Loucy (cell line): ENCODE results near the gene CLCNKB.

Experiments
- H2AFZ ChIP-seq: fragments of 200-600 bp; sonication (generic); 2 replicates; pipeline ENCODE4 v1.6.0; 2016; ENCODE audit warnings: antibody characterized with exemption, mild to moderate bottlenecking, low read length, moderate library complexity
- H3F3A ChIP-seq: fragments of 200-600 bp; 2 replicates; pipeline ENCODE4 v1.6.0; 2016; ENCODE audit warnings: antibody characterized with exemption, low read depth, mild to moderate bottlenecking
- H3K27me3 ChIP-seq: fragments of 200-600 bp; sonication (generic); 2 replicates; pipeline ENCODE4 v1.6.1; 2014; ENCODE audit warnings: low read length, mild to moderate bottlenecking; ENCODE audit not compliant: insufficient read depth, poor library complexity, severe bottlenecking
- H3K36me3 ChIP-seq: fragments of 200-600 bp; sonication (generic); 2 replicates; pipeline ENCODE4 v1.6.1; 2016; ENCODE audit warnings: low read length; ENCODE audit not compliant: insufficient read depth
- H3K4me1 ChIP-seq: fragments of 200-600 bp; sonication (generic); 2 replicates; pipeline ENCODE4 v1.5.1; 2014; ENCODE audit warnings: low read length, mild to moderate bottlenecking; ENCODE audit not compliant: insufficient read depth, poor library complexity, severe bottlenecking
- H3K4me2 ChIP-seq: fragments of 200-600 bp; sonication (generic); 2 replicates; pipeline ENCODE4 v1.6.0; 2014; ENCODE audit warnings: antibody characterized with exemption, low read length, low read depth, mild to moderate bottlenecking; ENCODE audit not compliant: poor library complexity, severe bottlenecking
- H3K4me3 ChIP-seq: fragments of 200-600 bp; sonication (generic); 2 replicates; pipeline ENCODE4 v1.5.1; 2014; ENCODE audit warnings: low read length, mild to moderate bottlenecking, mixed read lengths; ENCODE audit not compliant: poor library complexity, severe bottlenecking
- H3K79me2 ChIP-seq: fragments of 200-600 bp; sonication (generic); 2 replicates; pipeline ENCODE4 v1.6.1; 2014; ENCODE audit warnings: low read length; ENCODE audit not compliant: insufficient read depth
- H3K9ac ChIP-seq: fragments of 200-600 bp; sonication (generic); 2 replicates; pipeline ENCODE4 v1.6.0; 2014; ENCODE audit warnings: mild to moderate bottlenecking, low read depth, low read length, moderate library complexity; ENCODE audit not compliant: poor library complexity, severe bottlenecking
- H3K9me2 ChIP-seq: fragments of 200-600 bp; sonication (generic); replicated peaks from 2 replicates; pipeline ENCODE4 v1.6.1; 2016; ENCODE audit warnings: low read depth, low read length, mixed read lengths
- H3K9me3 ChIP-seq: fragments of 200-600 bp; sonication (generic); 2 replicates; pipeline ENCODE4 v1.6.1; 2014; ENCODE audit warnings: mild to moderate bottlenecking, antibody characterized with exemption, low read length, low read depth; ENCODE audit not compliant: insufficient read depth
- H4K20me1 ChIP-seq: fragments of 200-600 bp; sonication (generic); 2 replicates; pipeline ENCODE4 v1.6.0; 2014; ENCODE audit warnings: antibody characterized with exemption, low read length, mild to moderate bottlenecking; ENCODE audit not compliant: insufficient read depth, poor library complexity, severe bottlenecking
- EZH2phosphoT487 ChIP-seq: fragments of 200-600 bp; IDR thresholded peaks from 2 replicates; pipeline ENCODE4 v1.6.1; 2018; ENCODE audit warnings: antibody characterized with exemption, mild to moderate bottlenecking, moderate library complexity, borderline replicate concordance
- TF ChIP-seq, protein P1 (sequence below): fragments of 200-600 bp; sonication (generic); conservative IDR thresholded peaks from 2 replicates; pipeline ENCODE4 v1.5.1; 2014; ENCODE audit warnings: mild to moderate bottlenecking, antibody characterized with exemption, low read length

The CLCNKB gene

DNA sequence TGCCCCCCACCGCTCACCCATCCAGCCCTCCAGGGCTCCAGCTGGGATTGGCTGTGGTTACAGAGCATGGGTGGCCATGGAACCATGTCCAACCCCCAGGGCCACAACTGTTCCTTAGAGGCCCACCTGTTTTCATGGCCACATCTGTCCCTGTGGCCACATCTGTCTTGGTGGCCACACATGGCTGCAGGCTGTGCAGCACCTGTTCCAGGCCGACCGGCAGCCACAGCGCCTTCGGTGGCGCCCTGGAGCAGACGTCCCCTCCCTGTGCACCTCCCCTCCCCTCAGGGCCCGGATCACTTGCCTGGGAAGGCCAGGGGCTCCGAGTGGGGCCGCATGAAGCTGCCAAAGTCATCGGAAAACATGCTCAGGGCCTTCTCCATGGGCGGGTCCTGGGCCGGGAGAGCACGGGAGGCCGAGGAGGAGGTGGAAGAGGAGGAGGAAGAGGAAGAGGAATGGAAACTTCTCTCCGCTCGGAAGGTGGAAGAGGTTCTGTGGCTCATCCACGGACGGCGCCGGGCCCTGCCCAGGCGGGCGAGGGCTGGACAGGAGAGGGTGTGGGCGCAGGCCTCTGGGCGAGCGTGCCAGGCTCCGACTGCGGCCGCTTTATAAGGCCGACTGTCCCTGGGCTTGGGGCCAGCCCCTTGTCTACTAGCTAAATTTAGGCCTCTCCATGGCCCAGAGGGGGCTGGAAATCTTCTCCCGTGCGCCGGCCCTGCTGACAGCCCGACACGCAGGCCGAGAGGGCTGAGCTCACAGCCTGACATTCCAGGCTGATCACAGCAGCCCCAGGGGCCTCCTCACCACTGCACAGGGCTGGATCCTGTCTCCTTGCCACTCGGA, 25.9 kb upstream of the CLCNKB start, which contains the start of gene HSPB7:
TSS of gene HSPB7 (minus strand) at position 583 of the 843 bp plus-strand sequence. CDS start at position 503, 80 bp downstream.
- no peaks in the 10 kb centered on the region for H3K9me2 ChIP-seq
- no peaks in the 10 kb centered on the region for H3K79me2 ChIP-seq
- no peak within 1 kb of the TSS for H3K4me3 ChIP-seq
- no peaks in the 10 kb centered on the region for H4K20me1 ChIP-seq
- no peaks in the 10 kb centered on the region for H3K36me3 ChIP-seq
- no peak within 1 kb of the TSS for H3K4me2 ChIP-seq
- no peak within 1 kb of the TSS for H3K9ac ChIP-seq
- TF ChIP-seq EZH2phosphoT487: no peak
- TF ChIP-seq, protein P1, sequence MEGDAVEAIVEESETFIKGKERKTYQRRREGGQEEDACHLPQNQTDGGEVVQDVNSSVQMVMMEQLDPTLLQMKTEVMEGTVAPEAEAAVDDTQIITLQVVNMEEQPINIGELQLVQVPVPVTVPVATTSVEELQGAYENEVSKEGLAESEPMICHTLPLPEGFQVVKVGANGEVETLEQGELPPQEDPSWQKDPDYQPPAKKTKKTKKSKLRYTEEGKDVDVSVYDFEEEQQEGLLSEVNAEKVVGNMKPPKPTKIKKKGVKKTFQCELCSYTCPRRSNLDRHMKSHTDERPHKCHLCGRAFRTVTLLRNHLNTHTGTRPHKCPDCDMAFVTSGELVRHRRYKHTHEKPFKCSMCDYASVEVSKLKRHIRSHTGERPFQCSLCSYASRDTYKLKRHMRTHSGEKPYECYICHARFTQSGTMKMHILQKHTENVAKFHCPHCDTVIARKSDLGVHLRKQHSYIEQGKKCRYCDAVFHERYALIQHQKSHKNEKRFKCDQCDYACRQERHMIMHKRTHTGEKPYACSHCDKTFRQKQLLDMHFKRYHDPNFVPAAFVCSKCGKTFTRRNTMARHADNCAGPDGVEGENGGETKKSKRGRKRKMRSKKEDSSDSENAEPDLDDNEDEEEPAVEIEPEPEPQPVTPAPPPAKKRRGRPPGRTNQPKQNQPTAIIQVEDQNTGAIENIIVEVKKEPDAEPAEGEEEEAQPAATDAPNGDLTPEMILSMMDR: no peak
- no peaks in the 10 kb centered on the region for H3F3A ChIP-seq
- H3K27me3 ChIP-seq: no peaks in the 10 kb centered on the region
- H3K4me1 ChIP-seq: no peaks in the 10 kb centered on the region
- H2AFZ ChIP-seq: no peak within 1 kb of the TSS
- H3K9me3 ChIP-seq: no peaks in the 10 kb centered on the region

DNA sequence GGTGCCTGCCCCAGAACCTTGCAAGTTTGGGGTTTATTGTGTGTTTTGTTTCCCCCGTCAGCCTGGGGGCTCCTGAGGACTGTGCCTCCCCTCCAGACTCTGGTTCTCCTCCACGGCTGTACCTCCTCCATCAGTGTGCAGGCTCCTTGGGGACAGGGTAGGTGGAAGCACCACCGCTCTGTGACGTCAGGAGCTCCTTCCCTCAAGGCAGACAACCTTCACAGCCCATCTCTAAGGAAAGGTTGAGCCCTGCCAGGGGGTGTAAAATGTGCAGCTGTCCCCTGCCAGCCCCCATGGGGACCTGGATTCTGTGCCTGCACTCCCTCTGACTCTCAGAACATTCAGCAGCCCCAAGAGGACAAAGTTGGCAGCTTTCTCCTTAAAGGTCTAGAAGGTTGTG, 25.3 kb upstream of the CLCNKB start:
- Histone ChIP-seq H3K9ac (no peak overlapping the region), H4K20me1 (no peaks in the 10 kb centered on the region), H3K36me3 (no peaks in the 10 kb centered on the region), H3K9me2 (no peaks in the 10 kb centered on the region), H3K79me2 (no peaks in the 10 kb centered on the region), H3K9me3 (no peaks in the 10 kb centered on the region), H3F3A (no peaks in the 10 kb centered on the region), H3K27me3 (no peaks in the 10 kb centered on the region), H3K4me2 (no peak overlapping the region), H3K4me1 (no peaks in the 10 kb centered on the region), H2AFZ (no peak overlapping the region), H3K4me3 (no peak overlapping the region)
- no peak for TF ChIP-seq EZH2phosphoT487
- TF ChIP-seq, protein P1: no peak

DNA sequence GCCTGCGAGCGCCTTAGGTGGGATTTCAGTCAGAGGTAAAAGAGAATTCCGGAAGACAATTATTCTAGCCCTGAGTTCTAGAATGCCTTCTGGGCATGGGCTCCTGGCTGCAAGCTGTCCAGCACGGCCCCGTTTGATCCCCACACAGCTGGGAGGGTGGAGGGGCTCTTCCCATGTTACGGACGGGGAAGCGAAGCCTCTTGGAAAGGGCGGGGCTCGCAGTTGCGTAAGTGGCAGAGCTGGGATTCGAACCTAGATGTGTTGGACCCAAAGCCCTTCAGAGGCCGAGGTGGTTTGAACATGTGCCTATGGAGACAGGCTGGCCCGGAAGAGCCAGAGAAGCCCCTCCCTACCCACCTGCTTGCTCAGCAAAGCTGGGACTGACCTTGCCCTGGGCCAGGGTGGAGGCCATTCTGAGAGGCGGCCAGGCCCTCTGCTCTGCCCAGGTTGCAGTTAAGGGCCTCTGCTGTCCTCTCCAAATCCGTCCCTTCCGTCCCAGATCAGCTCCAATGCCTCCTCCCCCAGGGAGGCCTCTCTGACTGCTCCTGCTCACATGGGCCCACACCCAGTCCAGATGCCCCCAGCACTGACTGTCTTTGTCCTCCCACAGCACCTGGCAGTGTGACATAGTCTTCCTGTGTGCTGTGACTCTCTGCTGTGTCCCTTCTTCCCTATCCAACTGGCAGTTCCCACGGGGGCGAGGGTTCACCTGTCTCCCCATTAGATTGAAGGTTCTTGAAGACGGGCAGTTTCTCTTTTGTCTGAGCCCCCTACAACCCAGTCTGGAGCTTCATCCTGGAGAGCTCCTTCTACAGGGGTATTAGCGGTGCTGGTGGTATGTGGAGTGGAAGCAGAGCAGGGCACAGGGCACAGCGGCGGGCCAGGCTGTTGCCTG, 24.6 kb upstream of the CLCNKB start:
- no peaks in the 10 kb centered on the region for H3K79me2 ChIP-seq
- H3K9me2 ChIP-seq: no peaks in the 10 kb centered on the region
- H3K9ac ChIP-seq: no peak overlapping the region
- H3K27me3 ChIP-seq: no peaks in the 10 kb centered on the region
- H3K36me3 ChIP-seq: no peaks in the 10 kb centered on the region
- H3F3A ChIP-seq: no peaks in the 10 kb centered on the region
- TF ChIP-seq, protein P1: no peak
- TF ChIP-seq EZH2phosphoT487: no peak
- no peak overlapping the region for H3K4me2 ChIP-seq
- no peak overlapping the region for H2AFZ ChIP-seq
- H4K20me1 ChIP-seq: no peaks in the 10 kb centered on the region
- no peak overlapping the region for H3K4me3 ChIP-seq
- H3K9me3 ChIP-seq: no peaks in the 10 kb centered on the region
- H3K4me1 ChIP-seq: no peaks in the 10 kb centered on the region
